HepG2 (cell line): ENCODE measurements around the gene FAM118B. TPM values are rescaled to one million over a fixed set of nuclear protein-coding genes. Genes with fewer than 3 reads are reported as not detected.

Experiments
- ASH2L ChIP-seq: fragments of 300-600, 200-600 bp; sonication (generic); IDR thresholded peaks from 2 replicates; pipeline ENCODE4 v1.7.0; 2017; ENCODE audit warnings: low read depth, mild to moderate bottlenecking, moderate library complexity, mixed read lengths, low read length; ENCODE audit not compliant: insufficient read length
- CBFB ChIP-seq: sonication (generic); formaldehyde crosslinking; IDR thresholded peaks from 2 replicates; pipeline ENCODE4 v1.4.0; 2020; ENCODE audit warnings: missing genetic modification reagents
- CENPBD1 ChIP-seq: sonication (generic); formaldehyde crosslinking; IDR thresholded peaks from 2 replicates; pipeline ENCODE4 v1.8.0; 2022; ENCODE audit warnings: missing genetic modification reagents, low read depth, mild to moderate bottlenecking, borderline replicate concordance
- CSRNP2 ChIP-seq: sonication (generic); formaldehyde crosslinking; conservative IDR thresholded peaks from 2 replicates; pipeline ENCODE4 v1.8.0; 2022; ENCODE audit warnings: low read depth, missing genetic modification reagents
- DNMT3B ChIP-seq: conservative IDR thresholded peaks from 2 replicates; pipeline ENCODE4 v1.6.1; 2016; ENCODE audit warnings: missing biosample characterization, control low read depth
- E2F5 ChIP-seq: sonication (generic); formaldehyde crosslinking; conservative IDR thresholded peaks from 2 replicates; pipeline ENCODE4 v1.4.0; 2020; ENCODE audit warnings: missing genetic modification reagents
- HMG20B ChIP-seq: conservative IDR thresholded peaks from 2 replicates; pipeline ENCODE4 v1.6.1; 2016; ENCODE audit warnings: missing genetic modification reagents, missing compliant biosample characterization
- KLF9 ChIP-seq: IDR thresholded peaks from 2 replicates; pipeline ENCODE4 v1.6.1; 2016; ENCODE audit warnings: low read depth
- NFE2L1 ChIP-seq: sonication (generic); formaldehyde crosslinking; IDR thresholded peaks from 2 replicates; pipeline ENCODE4 v1.4.0; 2020; ENCODE audit warnings: missing genetic modification reagents, mild to moderate bottlenecking, borderline replicate concordance
- NFIC ChIP-seq: IDR thresholded peaks from 2 replicates; pipeline ENCODE4 v1.6.1; 2012; ENCODE audit warnings: mild to moderate bottlenecking, low read length, inconsistent platforms
- PLSCR1 ChIP-seq: sonication (generic); formaldehyde crosslinking; IDR thresholded peaks from 2 replicates; pipeline ENCODE4 v1.5.0; 2020; ENCODE audit warnings: missing genetic modification reagents, mild to moderate bottlenecking, borderline replicate concordance
- PRDM4 ChIP-seq: sonication (generic); formaldehyde crosslinking; IDR thresholded peaks from 2 replicates; pipeline ENCODE4 v1.9.0; 2021; ENCODE audit warnings: missing genetic modification reagents, borderline replicate concordance
- REL ChIP-seq: sonication (generic); formaldehyde crosslinking; conservative IDR thresholded peaks from 2 replicates; pipeline ENCODE4 v1.8.0; 2022; ENCODE audit warnings: mild to moderate bottlenecking, missing genetic modification reagents, moderate library complexity
- RXRB ChIP-seq: IDR thresholded peaks from 2 replicates; pipeline ENCODE4 v1.6.1; 2016; ENCODE audit warnings: borderline replicate concordance, missing genetic modification reagents, missing compliant biosample characterization
- TBP ChIP-seq: sonication (generic); formaldehyde crosslinking; IDR thresholded peaks from 2 replicates; pipeline ENCODE4 v1.5.0; 2020; ENCODE audit warnings: missing genetic modification reagents
- ZBTB14 ChIP-seq: sonication (generic); formaldehyde crosslinking; IDR thresholded peaks from 2 replicates; pipeline ENCODE4 v1.4.0; 2020; ENCODE audit warnings: missing genetic modification reagents
- ZBTB25 ChIP-seq: IDR thresholded peaks from 2 replicates; pipeline ENCODE4 v1.6.1; 2018; ENCODE audit warnings: missing genetic modification reagents
- ZC3H13 ChIP-seq: sonication (generic); formaldehyde crosslinking; IDR thresholded peaks from 2 replicates; pipeline ENCODE4 v1.8.1; 2023; ENCODE audit warnings: mild to moderate bottlenecking, missing genetic modification reagents, moderate library complexity
- ZNF160 ChIP-seq: sonication (generic); formaldehyde crosslinking; IDR thresholded peaks from 2 replicates; pipeline ENCODE4 v1.8.0; 2022; ENCODE audit warnings: mild to moderate bottlenecking, inconsistent platforms, missing genetic modification reagents
- ZNF546 ChIP-seq: sonication (generic); formaldehyde crosslinking; conservative IDR thresholded peaks from 2 replicates; pipeline ENCODE4 v1.8.1; 2023; ENCODE audit warnings: mild to moderate bottlenecking, missing genetic modification reagents
- ZSCAN22 ChIP-seq: sonication (generic); formaldehyde crosslinking; IDR thresholded peaks from 2 replicates; pipeline ENCODE4 v1.4.0; 2020; ENCODE audit warnings: mild to moderate bottlenecking, missing genetic modification reagents
- polyA plus RNA-seq, 8 experiments: library from polyadenylated mRNA; depleted of rRNA in 3 of 8; stranded (reverse) in 7 of 8; unstranded in 1 of 8; fragments of >200 nt; fragmentation: Illumina TruSeq in 4 of 8; extraction: Trizol in 4 of 8; gene quantifications; 2 replicates each; pipeline versions ENCODE4 v1.2.1 to v1.2.3, GENCODE V29; 2011 to 2016; ENCODE audit warnings: low read depth in 4 of 8, missing spikeins in 1 of 8, mixed read lengths in 1 of 8; ENCODE audit not compliant: insufficient read depth in 1 of 8
- total RNA-seq, 5 experiments: library from RNA; depleted of rRNA; stranded (reverse); fragments of >200 nt; fragmentation: Illumina TruSeq; extraction: Trizol; gene quantifications; 2 replicates each; pipeline ENCODE4 v1.2.3, GENCODE V29; 2016; ENCODE audit warnings: low read depth in 1 of 5

FAM118B gene
- total and polyA plus RNA-seq, 2 of the 13 experiments (the other 11 are each of a cell fraction or from before 2014, with no cell fraction given), result 10.2 to 25.7 TPM

GRCh38 chr11:126186708-126187529, 24.7 kb upstream of the FAM118B start (continued):
- TF ChIP-seq ZBTB25 (CRISPR knock-in tag) (no peak), CSRNP2 (no peak), PRDM4 (CRISPR knock-in tag) (no peak), DNMT3B (no peak), HMG20B (CRISPR knock-in tag) (no peak), CBFB (no peak), KLF9 (CRISPR knock-in tag) (no peak), PLSCR1 (CRISPR knock-in tag) (no peak), ASH2L (peak; percentile 71), ZSCAN22 (no peak), NFIC (no peak), NFE2L1 (CRISPR knock-in tag) (no peak), TBP (CRISPR knock-in tag) (no peak), RXRB (peak; percentile 39; the same call in 1 of the 2 replicates), REL (CRISPR knock-in tag) (no peak), ZNF160 (CRISPR knock-in tag) (no peak), E2F5 (CRISPR knock-in tag) (no peak), ZNF546 (no peak), CENPBD1 (CRISPR knock-in tag) (no peak), ZBTB14 (no peak), ZC3H13 (CRISPR knock-in tag) (no peak)
